Muscle of arm (tissue), 12 donors: ENCODE data around the gene DESI2. TPM values are rescaled to one million over a fixed set of nuclear protein-coding genes. Genes with fewer than 3 reads are reported as not detected.
"Not testable (repeated sequence)": the region's sequence is repeated elsewhere in the genome, so short reads cannot be mapped to it uniquely, and the experiment has no call there.

Experiments
- DNase-seq: peaks from one replicate; pipeline ENCODE4 v3.0.0-alpha.2; 2013
- polyA plus RNA-seq, 12 donors: library from polyadenylated mRNA; unstranded; fragments of 120-200 nt; gene quantifications; one replicate each; pipeline ENCODE4 v1.2.1, GENCODE V29; 2013; ENCODE audit not compliant: insufficient read length in 12 of 12

Gene DESI2
- polyA plus RNA-seq, 12 donors = 35.1 to 59.6 (median 52.0) TPM; not detected in 1

DNA sequence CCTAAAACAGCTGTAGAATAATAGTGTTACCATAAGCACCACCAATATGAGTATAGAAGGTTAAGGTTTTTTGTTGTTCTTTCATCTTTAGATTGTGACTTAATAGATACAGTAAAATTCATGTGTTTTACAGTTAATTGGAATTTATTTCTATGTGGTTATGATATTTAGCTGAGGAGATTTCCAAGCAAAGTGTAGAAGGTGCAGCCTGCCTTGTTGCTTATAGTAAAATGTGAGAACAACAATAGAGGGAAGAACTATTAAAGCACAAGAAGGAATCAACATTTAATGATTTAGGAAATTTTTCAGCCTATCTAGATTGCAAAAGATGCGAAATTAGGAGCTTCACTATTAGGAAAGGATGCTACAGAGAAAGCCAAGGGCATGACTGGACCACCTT is 47.9 kb downstream of the DESI2 start:
- no peak for DNase-seq

DNA sequence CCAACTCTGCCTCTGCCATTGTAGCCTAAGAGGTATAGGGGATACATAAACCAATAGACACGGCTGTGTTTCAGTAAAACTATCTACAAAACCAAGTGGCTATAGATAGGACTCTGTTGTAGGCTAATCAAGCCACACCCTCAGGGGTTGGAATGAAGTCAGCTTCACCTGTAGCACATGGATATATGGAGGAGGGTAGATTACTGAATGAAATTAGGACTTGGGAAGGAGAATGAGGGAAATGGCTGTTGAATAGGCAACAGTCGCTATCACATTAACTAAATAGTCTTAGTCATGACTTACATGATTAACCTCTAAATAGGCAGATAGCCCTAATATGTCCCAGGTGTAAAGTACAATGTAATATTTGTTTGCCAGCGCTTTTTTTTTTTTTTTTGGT is 49.7 kb downstream of the DESI2 start:
- DNase-seq = no peak

DNA sequence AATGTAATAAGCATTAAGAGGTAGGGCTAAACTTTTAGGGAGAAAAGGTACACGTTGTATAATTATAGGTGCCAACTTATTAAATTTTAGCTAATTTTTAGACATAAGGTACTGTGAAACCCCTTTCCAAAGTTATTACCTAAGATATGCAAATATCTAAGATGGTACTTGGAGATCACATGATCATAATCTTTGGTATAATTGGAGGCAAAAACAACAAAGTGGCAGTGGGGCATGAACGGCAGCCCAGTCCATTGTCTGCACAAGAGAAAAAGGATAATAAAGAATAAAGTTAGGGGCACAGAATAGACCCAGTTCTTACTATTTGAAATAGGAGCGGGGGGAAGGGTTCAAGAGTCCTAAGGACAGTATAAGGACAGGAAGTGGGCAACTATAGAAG is 51.2 kb downstream of the DESI2 start:
- no peak for DNase-seq

DNA sequence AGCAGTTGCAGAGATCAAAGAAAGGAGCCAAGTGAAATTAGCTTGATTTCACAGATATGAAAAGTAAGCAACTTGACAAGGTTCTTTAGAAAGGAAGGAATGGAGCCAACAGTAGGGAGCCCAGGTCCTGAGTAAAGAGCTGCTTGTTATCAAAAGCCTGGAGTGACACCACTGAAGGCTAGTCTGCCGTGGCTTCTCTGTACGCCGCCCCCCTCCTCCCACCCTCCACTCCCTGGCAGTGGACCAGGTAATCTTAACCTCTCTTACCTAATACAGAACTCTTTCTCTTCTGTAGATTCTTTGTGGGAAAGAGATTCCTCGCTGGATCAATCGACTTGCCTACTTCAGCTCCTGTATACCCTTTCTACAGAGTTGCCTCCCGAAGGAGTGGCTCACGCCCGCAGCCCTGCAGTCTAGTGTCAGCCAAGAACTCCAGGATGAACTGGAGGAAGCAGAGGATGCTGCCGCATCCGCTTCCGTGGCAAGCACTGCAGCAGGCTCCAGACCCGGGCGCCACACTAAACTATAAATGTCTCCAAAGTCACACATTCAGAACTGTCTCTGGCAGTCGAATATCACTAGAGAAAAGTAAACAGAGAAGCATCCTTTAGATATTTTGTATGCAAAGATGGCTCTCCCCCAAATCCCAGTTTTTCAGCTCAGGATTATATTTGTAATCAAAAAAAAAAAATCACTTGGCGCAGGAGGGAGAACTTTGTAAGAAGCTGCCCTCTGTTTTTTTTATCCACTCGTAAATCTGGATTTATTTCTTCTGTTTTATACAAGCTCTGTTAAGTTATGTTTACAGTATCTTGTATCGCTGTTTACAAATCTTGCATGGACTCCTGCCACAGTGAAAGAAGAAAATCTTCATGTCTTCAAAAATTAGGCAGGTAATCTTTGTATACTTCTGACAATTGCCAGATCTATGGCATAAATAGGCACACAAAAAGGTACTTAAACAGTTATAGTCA is 52.6 kb downstream of the DESI2 start:
- DNase-seq = peak; percentile 2

DNA sequence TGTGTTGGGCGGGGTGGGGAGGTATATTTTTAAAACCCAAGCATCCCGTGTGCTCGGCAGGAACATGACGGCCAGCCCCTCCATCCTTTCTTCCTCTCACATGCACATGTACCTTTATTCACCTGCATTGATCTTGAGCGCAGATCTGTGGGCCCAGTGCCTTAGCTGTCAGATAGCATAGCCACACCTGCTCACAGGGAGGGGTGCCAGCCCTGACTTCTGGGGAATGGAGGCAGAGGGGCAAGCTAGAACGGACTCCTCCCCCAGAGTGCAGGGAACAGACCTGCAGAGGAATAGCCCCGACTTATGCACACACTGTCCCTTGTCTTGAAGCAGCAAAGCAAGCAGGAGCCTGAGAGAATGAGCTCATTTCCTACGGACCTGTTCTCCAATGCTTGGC is 56.1 kb downstream of the DESI2 start:
- DNase-seq = no peak

DNA sequence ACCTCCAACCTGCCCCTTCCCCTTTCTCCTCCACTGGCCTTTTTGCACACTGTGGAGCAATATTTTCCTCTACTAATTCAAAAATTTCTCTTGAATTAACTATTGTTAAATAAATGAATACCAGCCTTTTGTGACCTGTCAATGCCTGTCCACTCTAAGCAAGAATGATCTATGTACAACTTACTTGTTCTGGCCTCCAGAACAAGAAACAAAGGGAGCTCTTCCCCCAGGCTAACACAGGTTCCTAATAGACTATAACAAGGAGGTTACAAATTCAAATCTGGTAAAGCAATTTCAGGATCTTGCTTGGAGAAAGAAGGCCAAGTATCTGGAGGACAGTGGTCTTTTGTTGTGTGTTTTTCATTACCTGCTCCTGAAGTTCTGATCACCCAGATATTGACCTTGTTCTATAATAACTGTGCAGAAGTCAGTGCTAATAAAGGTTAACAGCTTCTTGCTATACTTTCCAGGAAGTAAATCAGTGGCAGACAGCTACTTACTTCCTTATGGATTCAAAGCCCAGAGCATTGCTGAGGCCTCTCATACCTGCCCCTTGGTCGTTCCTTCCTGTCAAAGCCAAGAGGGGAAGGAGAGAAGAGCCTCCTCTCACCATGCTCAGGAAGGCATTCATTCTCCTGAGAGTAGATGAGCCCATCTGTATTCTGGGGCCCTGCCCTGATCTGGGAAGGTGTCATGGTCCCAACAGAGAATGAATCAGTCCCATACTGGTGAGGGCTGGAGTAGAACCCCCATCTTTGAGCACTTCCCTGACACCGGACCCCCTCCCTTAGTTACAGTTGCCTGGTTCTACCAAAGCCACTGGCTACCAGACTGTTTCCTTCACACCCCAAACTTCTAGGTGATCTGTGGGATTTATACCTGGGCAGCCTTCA is 56.8 kb downstream of the DESI2 start:
- DNase-seq = no peak

DNA sequence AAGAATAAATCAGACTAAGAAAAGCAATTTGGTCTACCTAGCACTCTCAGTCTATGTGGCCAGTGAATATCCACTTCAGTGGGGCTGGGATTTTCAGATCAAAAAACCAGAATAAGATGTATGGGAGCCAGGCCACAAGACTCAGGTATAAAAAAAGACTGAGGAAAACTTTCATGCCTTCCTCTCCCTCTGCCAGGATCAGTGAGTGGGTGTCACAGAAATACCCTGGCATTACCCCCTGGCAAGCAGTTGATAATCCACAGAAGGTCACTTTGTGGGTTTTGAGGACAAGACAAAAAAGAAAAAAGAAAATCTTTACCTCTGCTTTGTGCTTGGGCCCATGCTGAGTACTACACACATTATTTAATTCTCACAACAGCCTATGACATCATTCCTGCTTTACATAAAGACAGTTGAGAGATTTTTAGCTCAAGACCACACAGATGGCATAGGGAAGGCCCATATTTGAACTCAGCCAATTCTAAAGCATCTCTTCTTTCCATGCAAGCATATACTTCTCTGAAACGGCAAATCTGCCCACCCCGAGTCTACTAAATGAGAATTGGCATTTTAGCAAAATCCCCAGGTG is 57.6 kb downstream of the DESI2 start:
- DNase-seq = no peak

DNA sequence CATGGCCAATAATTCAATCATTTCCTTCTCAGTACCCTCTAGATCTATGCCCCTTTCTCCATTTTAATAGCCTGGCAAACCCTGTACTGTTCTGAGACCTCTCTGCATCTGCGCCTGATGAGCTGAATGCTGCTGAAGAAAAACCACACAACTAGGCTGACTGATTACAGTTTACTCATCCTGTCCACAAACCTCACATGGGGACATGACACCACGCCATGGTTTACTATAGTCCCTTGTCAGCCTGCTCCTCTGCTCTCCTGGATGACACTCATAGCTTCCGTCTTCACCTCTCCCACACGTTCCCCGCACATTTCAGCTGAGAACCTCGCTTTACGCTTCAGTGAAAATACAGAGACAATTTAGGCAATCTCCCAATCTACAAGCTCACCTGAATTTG is 59.7 kb downstream of the DESI2 start:
- DNase-seq = no peak

DNA sequence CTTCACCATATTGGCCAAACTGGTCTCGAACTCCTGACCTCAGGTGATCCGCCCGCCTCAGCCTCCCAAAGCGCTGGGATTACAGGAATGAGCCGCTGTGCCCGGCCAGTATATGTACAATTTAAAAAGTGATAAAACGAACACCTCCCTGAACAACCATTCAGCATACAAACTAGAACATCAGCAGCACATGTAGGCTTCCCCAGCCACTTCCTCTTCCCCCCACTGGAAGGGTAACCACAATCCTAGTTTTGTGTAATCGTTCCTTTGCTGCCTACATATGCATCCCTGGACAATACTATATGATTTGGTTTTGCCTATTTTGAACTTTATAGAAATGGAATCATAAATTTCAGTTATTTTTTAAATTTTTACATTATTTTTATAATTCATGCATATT is 60.4 kb downstream of the DESI2 start:
- DNase-seq = no peak

DNA sequence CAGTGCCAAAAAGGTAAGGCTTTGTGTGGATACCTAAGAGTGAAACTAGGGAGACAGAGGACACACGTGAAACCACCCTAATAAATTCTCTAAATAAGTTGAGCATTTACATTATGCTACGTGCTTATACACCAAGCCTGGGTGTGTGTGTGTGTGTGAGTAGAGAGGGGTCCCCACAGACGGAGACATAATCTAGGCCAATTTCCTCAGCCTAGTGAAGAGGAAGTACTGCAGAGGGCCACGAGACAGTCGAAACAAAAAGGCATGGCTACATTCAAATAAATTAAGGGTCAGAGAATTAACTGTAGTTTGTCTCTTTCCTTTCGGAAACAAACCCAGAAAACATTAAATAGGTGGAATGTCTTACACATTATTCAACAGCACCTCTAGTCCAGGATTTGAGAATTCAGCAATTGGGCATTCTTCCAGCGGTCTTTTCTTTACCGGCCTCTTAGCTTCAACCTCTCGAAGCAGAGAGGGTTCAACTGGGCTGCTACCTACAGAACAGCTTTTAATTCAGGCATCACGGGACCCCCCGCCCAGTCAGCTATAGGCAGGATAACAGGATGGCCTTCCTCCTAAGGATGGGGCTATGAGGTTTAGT is 75.0 kb downstream of the DESI2 start:
- DNase-seq = no peak

DNA sequence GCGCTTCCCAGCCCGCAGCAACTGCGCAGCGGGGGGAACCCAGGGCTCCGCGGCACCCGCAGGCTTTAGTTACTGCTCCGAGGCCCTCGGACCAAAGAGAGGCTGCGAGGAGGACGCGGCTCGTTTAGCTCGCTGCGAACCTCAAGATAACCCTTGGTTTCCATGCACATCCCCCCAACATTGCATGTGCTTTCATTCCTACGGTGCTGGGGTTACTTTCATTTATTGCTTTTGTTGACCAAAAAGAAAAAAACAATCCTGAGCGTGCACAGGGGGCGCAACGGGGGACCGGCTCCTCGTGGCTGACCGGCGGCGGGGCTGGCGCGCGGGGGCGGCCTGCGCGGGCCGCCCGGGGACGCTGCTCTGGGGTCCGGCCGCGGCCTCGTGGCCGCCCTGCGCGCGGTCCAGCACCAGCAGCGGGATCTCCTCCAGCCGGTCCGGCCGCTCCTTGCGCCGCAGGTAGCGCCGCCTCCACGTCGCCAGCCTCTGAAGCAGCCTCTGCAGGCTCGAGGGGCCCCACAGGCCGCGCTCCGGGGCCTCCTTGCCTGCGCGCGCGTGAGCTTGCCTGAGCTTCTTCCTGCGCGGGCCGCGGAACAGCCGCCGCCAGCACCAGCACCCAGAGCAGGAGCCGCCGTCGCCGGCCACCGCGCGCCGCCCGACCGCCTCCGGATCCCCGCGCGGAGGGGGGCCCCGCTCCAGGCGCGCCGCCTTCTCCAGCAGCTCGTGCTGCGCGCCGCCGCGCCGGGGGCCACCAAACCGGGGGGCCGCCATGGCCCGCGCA is 77.4 kb downstream of the DESI2 start:
- DNase-seq = peak; percentile 57

DNA sequence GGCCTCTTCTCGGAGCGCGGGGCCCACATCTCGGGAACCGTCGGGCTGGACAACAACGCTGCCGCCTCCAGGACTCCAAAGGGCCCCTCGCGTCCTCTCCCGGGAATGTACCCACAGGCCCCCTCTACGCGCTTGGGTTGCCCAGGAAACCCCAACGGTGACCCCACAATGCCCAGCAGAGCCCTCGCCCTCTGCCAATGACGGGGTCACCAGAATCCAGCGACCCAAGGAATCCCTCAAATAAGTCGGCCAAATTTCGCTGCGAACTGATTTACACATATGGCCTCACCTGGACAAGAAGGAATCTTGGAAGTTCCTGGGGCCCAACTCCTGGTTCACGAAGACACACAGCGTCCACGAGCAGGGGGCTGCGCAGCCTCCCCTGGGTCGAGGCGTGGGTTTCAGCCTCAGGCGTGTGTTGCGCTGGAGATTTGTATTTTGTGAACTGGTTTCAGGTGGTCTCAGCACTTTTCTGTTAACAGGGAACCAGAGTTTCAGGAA is 78.1 kb downstream of the DESI2 start:
- DNase-seq = peak; percentile 7

DNA sequence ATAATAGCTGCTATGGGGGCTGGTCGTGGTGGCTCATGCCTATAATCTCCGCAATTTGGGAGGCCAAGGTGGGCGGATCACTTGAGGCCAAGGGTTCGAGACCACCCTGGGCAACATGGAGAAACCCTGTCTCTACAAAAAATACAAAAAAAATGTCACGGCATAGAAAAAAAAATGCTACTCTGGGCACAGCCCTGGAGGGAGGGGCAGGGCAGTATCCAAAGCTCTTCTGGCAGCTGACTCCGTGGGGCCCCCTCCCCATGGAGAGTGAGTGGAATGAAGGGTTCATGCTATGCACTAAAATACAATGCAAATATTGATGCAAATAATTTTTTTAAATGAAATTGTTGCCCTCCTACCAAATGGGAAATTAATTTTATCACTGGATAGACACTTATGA is 78.7 kb downstream of the DESI2 start:
- no peak for DNase-seq

DNA sequence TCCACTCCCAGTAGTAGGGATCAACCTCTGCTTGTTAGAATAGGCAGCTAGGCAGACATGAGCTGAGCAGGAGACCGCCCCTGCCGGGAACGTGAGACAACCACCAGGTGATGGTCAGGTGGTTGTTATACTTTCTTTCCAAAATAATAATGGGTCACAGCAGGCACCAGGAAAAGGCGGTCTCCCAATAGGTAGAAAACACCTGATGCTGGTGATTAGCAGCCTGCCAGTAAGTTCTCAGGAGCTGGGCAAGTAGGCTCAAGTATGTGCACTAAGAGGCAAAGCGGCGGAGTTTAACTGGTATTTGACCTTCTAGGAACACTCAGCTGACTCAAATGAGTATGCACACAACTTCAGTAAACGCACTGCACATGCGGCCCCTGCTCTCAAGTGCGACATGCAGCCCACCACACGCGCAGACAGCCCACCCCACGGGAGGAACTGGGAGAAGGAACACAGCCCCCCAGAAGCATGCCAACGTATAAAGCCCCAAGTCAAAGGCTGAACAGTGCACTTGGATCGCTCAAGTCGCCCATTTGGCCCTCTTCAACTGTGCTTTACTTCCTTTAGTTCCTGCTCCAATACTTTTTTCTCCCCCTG is 80.0 kb downstream of the DESI2 start:
- no peak for DNase-seq

DNA sequence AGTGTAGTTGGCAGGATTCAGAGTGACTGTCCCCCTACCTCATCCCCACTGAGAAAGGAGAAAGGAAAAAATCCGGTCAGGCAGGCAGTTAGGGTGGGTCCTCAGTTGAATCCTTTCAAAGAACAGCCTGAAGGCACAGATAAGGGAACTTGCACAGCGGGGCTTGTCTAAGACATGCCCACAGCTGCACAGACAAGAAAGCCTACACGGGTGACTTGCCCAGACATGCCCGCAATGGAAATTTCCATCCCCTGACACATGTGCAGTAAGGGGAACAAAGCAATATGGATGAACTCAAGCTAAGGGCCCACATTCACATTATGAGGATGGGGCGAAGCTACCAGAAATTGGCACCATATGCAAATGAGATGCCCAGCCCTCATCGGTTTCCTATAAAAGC is 82.5 kb downstream of the DESI2 start:
- DNase-seq = no peak

DNA sequence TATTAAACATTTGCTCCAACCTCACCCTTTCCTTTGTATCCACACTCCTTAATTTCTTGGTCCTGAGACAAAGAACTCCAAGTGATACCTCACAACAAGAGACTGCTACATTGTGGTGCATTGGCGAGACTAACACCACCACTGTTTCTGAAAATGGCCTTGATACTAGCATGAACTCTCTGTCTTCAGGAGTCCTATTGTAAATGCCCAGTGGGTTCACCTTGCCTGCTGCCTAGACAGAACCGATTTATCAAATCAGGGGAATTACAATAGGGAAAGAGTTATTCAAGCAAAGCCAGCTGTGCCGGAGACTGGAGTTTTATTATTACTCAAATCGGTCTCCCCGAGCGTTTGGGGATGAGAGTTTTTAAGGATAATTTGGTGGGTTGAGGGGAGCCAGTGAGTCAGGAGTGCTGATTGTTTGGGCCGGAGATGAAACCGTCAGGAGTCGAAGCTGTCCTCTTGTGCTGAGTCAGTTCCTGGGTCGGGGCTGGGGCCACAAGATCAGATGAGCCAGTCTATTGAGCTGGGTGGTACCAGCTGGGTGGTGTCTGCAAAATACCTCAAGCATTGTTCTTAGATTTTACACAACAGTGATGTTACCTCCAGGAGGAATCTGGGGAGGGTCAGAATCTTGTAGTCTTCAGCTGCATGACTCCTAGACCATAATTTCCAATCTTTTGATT is 83.1 kb downstream of the DESI2 start:
- DNase-seq = no peak

DNA sequence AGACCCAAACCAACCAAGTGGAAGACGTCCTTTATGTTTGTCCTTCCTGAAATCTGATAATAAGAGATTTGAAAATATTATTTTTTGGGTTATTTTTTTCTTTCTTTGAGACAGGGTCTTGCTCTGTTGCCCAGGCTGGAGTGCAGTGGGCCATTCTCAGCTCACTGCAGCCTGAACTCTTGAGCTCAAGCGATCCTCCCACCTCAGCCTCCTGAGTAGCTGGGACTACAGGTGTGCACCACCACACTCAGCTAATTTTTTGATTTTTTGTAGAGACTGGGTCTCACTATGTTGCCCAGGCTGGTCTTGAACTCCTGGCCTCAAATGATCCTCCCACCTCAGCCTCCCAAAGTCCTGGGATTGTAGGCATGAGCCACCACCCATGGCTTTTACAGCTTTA is 86.2 kb downstream of the DESI2 start:
- DNase-seq = not testable (repeated sequence)

DNA sequence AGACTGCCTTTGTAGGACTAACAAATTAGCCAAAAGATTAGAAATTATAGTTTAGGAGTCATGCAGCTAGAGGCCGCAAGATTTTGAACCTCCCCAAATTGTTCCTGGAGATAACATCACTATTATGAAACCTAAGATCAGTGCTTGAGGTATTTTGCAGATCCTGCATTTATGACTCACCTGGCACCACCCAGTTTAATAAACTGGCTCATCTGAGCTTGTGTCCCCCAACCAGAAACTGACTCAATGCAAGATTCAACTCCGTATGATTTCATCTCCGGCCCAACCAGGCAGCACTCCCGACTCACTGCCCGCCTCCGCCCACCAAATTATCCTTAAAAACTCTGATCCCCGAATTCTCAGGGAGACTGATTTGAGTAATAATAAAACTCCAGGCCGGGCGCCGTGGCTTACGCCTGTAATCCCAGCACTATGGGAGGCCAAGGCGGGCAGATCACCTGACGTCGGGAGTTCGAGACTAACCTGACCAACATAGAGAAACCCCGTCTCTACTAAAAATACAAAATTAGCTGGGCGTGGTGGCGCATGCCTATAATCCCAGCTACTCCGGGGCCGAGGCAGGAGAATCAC is 87.2 kb downstream of the DESI2 start:
- DNase-seq = not testable (repeated sequence)

DNA sequence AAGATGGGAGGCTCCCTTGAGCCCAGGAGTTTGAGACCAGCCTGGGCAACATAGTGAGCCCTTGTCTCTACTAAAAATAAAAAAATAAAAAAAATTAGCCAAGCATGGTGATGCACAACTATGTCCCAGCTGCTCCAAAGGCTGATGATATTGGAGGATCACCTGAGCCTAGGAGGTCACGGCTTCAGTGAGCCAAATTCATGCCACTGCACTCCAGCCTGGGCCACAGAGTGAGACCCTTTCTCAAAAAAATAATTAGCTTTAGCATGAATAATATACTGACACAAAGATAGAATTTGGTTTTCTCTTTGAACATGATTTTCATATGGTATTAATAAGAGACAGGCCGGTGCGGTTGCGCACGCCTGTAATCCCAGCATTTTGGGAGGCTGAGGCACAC is 88.8 kb downstream of the DESI2 start:
- DNase-seq = no peak
